Activated CD4-positive, CD25-positive, alpha-beta regulatory T cell treated with anti-CD3 and anti-CD28 coated beads, Interleukin-2, amount 50 U/mL, for 16 hours (primary cell): ENCODE measurements around the gene INO80.

Experiments used
- DNase-seq: peaks from one replicate; pipeline ENCODE4 v3.0.0-alpha.2; 2020; ENCODE audit warnings: low read depth, low spot score

The INO80 gene

GRCh38 chr15:40944510-40945296 is 171.4 kb downstream of the INO80 start:
- no peak for DNase-seq

- DNase-seq = no peak
Measured at GRCh38 chr15:40943764-40944365, 172.2 kb downstream of the INO80 start.

GRCh38 chr15:40942878-40943277 is 173.2 kb downstream of the INO80 start:
- no peak for DNase-seq

GRCh38 chr15:40942337-40942854 is 173.7 kb downstream of the INO80 start:
- no peak for DNase-seq

- peak; percentile 23 for DNase-seq
Measured at GRCh38 chr15:40941528-40942336, 174.3 kb downstream of the INO80 start.

GRCh38 chr15:40941068-40941527 is 175.0 kb downstream of the INO80 start:
- DNase-seq = no peak

- DNase-seq = no peak
Measured at GRCh38 chr15:40940296-40940801, 175.7 kb downstream of the INO80 start.

GRCh38 chr15:40938536-40938870 is 177.6 kb downstream of the INO80 start:
- DNase-seq = no peak

GRCh38 chr15:40937762-40938535 is 178.1 kb downstream of the INO80 start:
- DNase-seq = no peak

- DNase-seq = no peak
Measured at GRCh38 chr15:40936709-40937666, 179.1 kb downstream of the INO80 start.

- no peak for DNase-seq
Measured at GRCh38 chr15:40936234-40936708, 179.8 kb downstream of the INO80 start.

- no peak for DNase-seq
Measured at GRCh38 chr15:40934457-40934856, 181.6 kb downstream of the INO80 start.

GRCh38 chr15:40933517-40933902 is 182.6 kb downstream of the INO80 start:
- no peak for DNase-seq

GRCh38 chr15:40932649-40933516 is 183.2 kb downstream of the INO80 start:
- no peak for DNase-seq

- no peak for DNase-seq
Measured at GRCh38 chr15:40932156-40932555, 183.9 kb downstream of the INO80 start.

GRCh38 chr15:40931300-40932142 is 184.6 kb downstream of the INO80 start:
- DNase-seq = no peak

GRCh38 chr15:40930430-40931299 is 185.4 kb downstream of the INO80 start:
- no peak for DNase-seq
